Measurements from ENCODE around the gene SARS2. TPM values are rescaled to one million over a fixed set of nuclear protein-coding genes. Genes with fewer than 3 reads are reported as not detected.
"Not testable (repeated sequence)": the region's sequence is repeated elsewhere in the genome, so short reads cannot be mapped to it uniquely, and the experiment has no call there.

SARS2 gene
- total RNA-seq, 4 donors from 2014 or later = 11.7 to 23.3 (median 20.0) TPM

- peak within 1 kb of the TSS; percentile 36 for H3K4me3 ChIP-seq (ENCODE audit: low read depth, poor library complexity, severe bottlenecking)
- intact Hi-C loops (cut with DNase I; ENCODE audit: low total_unique reads) = no loop called here
- 1 to 8% methylated on average over 22 to 31 of the region's 63 CpGs for WGBS, 2 donors
- peak; percentile 25 to 90 for DNase-seq (ENCODE audit: low spot score in 2 of 2)
- TF ChIP-seq POLR2A (IDR thresholded peaks at IDR 0.05) = no peak
- TF ChIP-seq, protein P1, sequence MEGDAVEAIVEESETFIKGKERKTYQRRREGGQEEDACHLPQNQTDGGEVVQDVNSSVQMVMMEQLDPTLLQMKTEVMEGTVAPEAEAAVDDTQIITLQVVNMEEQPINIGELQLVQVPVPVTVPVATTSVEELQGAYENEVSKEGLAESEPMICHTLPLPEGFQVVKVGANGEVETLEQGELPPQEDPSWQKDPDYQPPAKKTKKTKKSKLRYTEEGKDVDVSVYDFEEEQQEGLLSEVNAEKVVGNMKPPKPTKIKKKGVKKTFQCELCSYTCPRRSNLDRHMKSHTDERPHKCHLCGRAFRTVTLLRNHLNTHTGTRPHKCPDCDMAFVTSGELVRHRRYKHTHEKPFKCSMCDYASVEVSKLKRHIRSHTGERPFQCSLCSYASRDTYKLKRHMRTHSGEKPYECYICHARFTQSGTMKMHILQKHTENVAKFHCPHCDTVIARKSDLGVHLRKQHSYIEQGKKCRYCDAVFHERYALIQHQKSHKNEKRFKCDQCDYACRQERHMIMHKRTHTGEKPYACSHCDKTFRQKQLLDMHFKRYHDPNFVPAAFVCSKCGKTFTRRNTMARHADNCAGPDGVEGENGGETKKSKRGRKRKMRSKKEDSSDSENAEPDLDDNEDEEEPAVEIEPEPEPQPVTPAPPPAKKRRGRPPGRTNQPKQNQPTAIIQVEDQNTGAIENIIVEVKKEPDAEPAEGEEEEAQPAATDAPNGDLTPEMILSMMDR (IDR thresholded peaks at IDR 0.05) = no peak
These were observed 44.8 kb upstream of the SARS2 start, which contains the start of gene FBXO17 for GRCh38 chr19:38975214-38975860. Gene FBXO17, minus strand, starts transcription at chr19:38975742. Its CDS starts 25,423 bp downstream, at chr19:38950319.

GRCh38 chr19:38974624-38975213 lies 44.2 kb upstream of the SARS2 start:
- no peak for TF ChIP-seq POLR2A (IDR thresholded peaks at IDR 0.05)
- TF ChIP-seq, protein P1 (IDR thresholded peaks at IDR 0.05) = no peak
- intact Hi-C loops (cut with DNase I; ENCODE audit: low total_unique reads) = no loop called here
- peak in 1 of 2 donors; percentile 38 for DNase-seq (ENCODE audit: low spot score in 2 of 2)
- 17 to 20% methylated on average over 19 of the region's 19 CpGs for WGBS, 2 donors
- H3K4me3 ChIP-seq (ENCODE audit: low read depth, poor library complexity, severe bottlenecking) = peak overlapping the region; percentile 36

DNA sequence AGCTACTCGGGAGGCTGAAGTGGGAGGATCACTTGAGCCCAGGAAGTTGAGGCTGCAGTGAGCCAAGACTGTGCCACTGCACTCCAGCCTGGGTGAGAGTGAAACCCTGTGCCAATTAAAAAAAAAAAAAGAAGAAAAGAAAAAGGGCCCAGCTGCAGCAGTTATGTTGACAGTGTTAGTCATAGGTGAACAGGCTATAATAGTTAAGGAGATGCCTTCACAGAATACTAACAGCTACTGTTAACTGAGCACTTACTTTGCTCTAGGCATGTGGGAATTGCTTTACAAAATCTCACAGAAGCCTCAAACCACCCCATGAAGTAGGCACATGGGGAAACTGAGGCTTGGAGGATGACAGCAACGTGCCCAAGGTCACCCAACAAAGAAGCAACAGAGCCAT lies 41.1 kb upstream of the SARS2 start:
- H3K4me3 ChIP-seq (ENCODE audit: low read depth, poor library complexity, severe bottlenecking) = no peak overlapping the region
- TF ChIP-seq POLR2A (IDR thresholded peaks at IDR 0.05) = no peak
- TF ChIP-seq, protein P1 (IDR thresholded peaks at IDR 0.05) = no peak
- no peak for DNase-seq (ENCODE audit: low spot score in 2 of 2)
- 93 to 95% methylated on average over 2 of the region's 2 CpGs for WGBS, 2 donors
- intact Hi-C loops (cut with DNase I; ENCODE audit: low total_unique reads) = no loop called here

DNA sequence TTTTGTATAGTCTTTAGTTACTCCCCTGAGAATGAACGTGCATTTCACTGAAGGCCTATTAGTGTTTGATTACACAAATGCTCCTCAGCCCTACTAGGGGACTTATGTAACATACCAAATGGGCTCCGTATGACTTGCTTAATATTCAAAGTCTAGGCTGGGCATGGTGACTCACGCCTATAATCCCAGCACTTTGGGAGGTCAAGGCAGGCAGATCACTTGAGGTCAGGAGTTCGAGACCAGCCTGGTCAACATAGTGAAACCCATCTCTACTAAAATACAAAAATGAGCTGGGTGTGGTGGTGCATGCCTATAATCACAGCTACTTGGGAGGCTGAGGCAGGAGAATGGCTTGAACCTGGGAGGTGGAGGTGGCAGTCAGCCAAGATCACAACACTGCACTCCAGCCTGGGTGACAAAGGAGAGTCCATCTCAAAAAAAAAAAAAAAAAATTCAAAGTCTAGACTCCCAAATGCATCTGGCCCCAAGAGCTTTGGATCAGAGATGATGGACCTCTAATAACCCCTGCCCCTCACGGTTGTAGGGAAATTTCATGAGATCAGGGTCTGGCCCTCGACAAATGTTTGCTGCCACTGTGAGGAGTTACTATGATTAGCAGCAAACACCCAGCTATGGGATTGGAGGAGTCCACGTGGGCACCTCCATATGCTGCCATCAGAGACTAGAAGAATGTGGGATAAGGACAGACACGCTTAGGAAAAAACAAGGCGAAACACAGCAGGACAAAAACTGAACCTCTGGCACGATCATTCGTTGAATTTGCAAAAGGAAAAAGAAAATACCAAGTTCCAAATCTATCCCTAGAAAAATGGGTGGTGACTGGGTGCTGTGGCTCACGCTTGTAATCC lies 40.3 kb upstream of the SARS2 start:
- H3K4me3 ChIP-seq (ENCODE audit: low read depth, poor library complexity, severe bottlenecking) = no peak overlapping the region
- WGBS, 2 donors = 74 to 80% methylated on average over 12 of the region's 12 CpGs
- intact Hi-C loops (cut with DNase I; ENCODE audit: low total_unique reads) = no loop called here
- TF ChIP-seq POLR2A (IDR thresholded peaks at IDR 0.05) = no peak
- TF ChIP-seq, protein P1 (IDR thresholded peaks at IDR 0.05) = no peak
- DNase-seq (ENCODE audit: low spot score in 2 of 2) = no peak

- WGBS, 2 donors = 92 to 98% methylated on average over 5 of the region's 5 CpGs
- H3K4me3 ChIP-seq (ENCODE audit: low read depth, poor library complexity, severe bottlenecking); DNase-seq (ENCODE audit: low spot score in 2 of 2): not testable (repeated sequence)
- intact Hi-C loops (cut with DNase I; ENCODE audit: low total_unique reads) = loop anchor here (10.0 kb wide), 1 partner anchor 79 kb away; no protein-coding TSS in a partner anchor
These were observed 35.6 kb upstream of the SARS2 start for GRCh38 chr19:38966149-38966548.

DNA sequence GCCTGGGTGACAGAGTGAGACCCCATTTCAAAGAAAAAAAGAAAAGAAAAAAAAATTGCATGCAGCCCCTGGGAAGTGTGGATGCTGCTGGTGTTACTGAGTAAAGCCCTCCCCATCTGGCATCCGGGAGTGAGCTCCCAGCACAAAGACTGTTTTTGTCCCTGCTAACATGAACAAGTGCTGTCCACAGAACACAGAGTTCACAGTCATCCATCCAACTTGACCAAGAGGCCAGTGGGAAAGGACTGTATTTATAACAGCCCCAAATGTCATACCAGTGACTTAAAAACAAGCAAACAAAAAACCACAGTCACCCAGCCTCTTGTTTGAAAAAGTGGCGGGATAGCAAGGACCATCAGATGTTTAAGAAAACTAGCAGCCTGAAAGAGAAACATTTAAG lies 34.2 kb upstream of the SARS2 start:
- DNase-seq (ENCODE audit: low spot score in 2 of 2) = no peak
- no peak for TF ChIP-seq POLR2A (IDR thresholded peaks at IDR 0.05)
- TF ChIP-seq, protein P1 (IDR thresholded peaks at IDR 0.05) = no peak
- intact Hi-C loops (cut with DNase I; ENCODE audit: low total_unique reads) = loop anchor here (5.0 to 10.0 kb wide), 2 partner anchors 80 to 363 kb away; no protein-coding TSS in a partner anchor
- 85 to 95% methylated on average over 2 of the region's 2 CpGs for WGBS, 2 donors
- no peak overlapping the region for H3K4me3 ChIP-seq (ENCODE audit: low read depth, poor library complexity, severe bottlenecking)
